HCT116 (cell line): ENCODE results near the gene ATP6V1G2. TPM values are rescaled to one million over a fixed set of nuclear protein-coding genes. Genes with fewer than 3 reads are reported as not detected.

Experiments
- ATAC-seq: fragments of 200-7000 bp; cut with Tn5 transposase; 2 replicates; pipeline ENCODE4 v1.9.1; 2020; ENCODE audit warnings: mild to moderate bottlenecking, moderate library complexity
- BruUV-seq: library from RNA; stranded (reverse); fragments of 400-500 nt; replicated peaks from 2 replicates; lab custom pipeline; 2021; lab: Mats Ljungman, UMichigan
- CTCF ChIA-PET: fragments of 300-600 bp; sonication (Branson Sonifier 250); formaldehyde crosslinking; loops from one replicate; lab custom pipeline; 2021; ENCODE audit warnings: antibody characterized with exemption; lab: Charles Lee
- POLR2A ChIA-PET: fragments of 300-600, 350-600 bp; sonication (Branson Sonifier 250); formaldehyde crosslinking; loops from one replicate; lab custom pipeline; 2021; ENCODE audit warnings: antibody characterized with exemption; lab: Charles Lee
- RAD21 ChIA-PET, 2 experiments: fragments of 300-600 bp; sonication (Branson Sonifier 250); formaldehyde crosslinking; loops; one replicate each; lab custom pipeline; 2023; ENCODE audit warnings: low total read pairs in 2 of 2; ENCODE audit not compliant: uncharacterized antibody in 2 of 2, unreplicated experiment in 2 of 2, low non-redundant PET in 1 of 2; lab: Charles Lee
- DNase-seq: peaks from one replicate; pipeline ENCODE4 v3.0.0-alpha.2; 2010; ENCODE audit warnings: low read depth, low spot score
- H2AFZ ChIP-seq: fragments of 200-600 bp; shearing (Covaris generic), sonication (generic); 2 replicates; pipeline ENCODE4 v1.6.1; 2017; ENCODE audit warnings: low read depth, mixed run types, mixed read lengths, antibody characterized with exemption, low read length; ENCODE audit not compliant: poor library complexity, severe bottlenecking
- H3K27ac ChIP-seq: 2 replicates; pipeline ENCODE4 v1.5.1; 2012; ENCODE audit warnings: low read depth, low read length
- H3K27me3 ChIP-seq: fragments of 200-600 bp; sonication (generic); 2 replicates; pipeline ENCODE4 v1.6.1; 2016; ENCODE audit warnings: mixed run types, low read length, mixed read lengths; ENCODE audit not compliant: insufficient read depth
- H3K36me3 ChIP-seq, 2 experiments: fragments of 200-500 bp in 1 of 2; fragments of 200-600 bp in 1 of 2; sonication (Bioruptor generic) in 1 of 2; sonication (generic) in 1 of 2; 2 replicates each; pipeline versions ENCODE4 v1.5.1 to v1.6.1; 2014 to 2016; ENCODE audit warnings: low read length in 2 of 2, inconsistent platforms in 1 of 2, mixed read lengths in 1 of 2, mixed run types in 1 of 2; ENCODE audit not compliant: insufficient read depth in 2 of 2, control insufficient read depth in 1 of 2
- H3K4me1 ChIP-seq, 2 experiments: fragments of 200-600 bp in 1 of 2; sonication (generic) in 1 of 2; 2 replicates each; pipeline versions ENCODE4 v1.5.1 to v1.6.1; 2012 to 2017; ENCODE audit warnings: low read length in 2 of 2, inconsistent platforms in 1 of 2, mild to moderate bottlenecking in 1 of 2, mixed read lengths in 1 of 2, mixed run types in 1 of 2, moderate library complexity in 1 of 2; ENCODE audit not compliant: insufficient read depth in 2 of 2, control insufficient read depth in 1 of 2
- H3K4me2 ChIP-seq: fragments of 200-600 bp; sonication (generic); 2 replicates; pipeline ENCODE4 v1.6.1; 2017; ENCODE audit warnings: mixed run types, low read length, mixed read lengths
- H3K4me3 ChIP-seq, 2 experiments: fragments of 200-600 bp in 1 of 2; sonication (generic) in 1 of 2; replicated peaks in 1 of 2; 2 replicates each; pipeline ENCODE4 v1.5.1; 2011 to 2016; ENCODE audit warnings: low read length in 2 of 2, control low read depth in 1 of 2, low read depth in 1 of 2, mild to moderate bottlenecking in 1 of 2, mixed read lengths in 1 of 2, mixed run types in 1 of 2
- H3K79me2 ChIP-seq: fragments of 200-600 bp; sonication (generic); 2 replicates; pipeline ENCODE4 v1.6.1; 2017; ENCODE audit warnings: mild to moderate bottlenecking, mixed run types, low read length, moderate library complexity, mixed read lengths; ENCODE audit not compliant: insufficient read depth
- H3K9ac ChIP-seq: fragments of 200-600 bp; sonication (generic); 2 replicates; pipeline ENCODE4 v1.6.1; 2016; ENCODE audit warnings: low read length, mixed read lengths
- H3K9me2 ChIP-seq: fragments of 200-600 bp; sonication (generic), shearing (Covaris generic); 2 replicates; pipeline ENCODE4 v1.6.1; 2017; ENCODE audit warnings: mixed run types, mild to moderate bottlenecking, moderate library complexity; ENCODE audit not compliant: insufficient read depth
- H3K9me3 ChIP-seq, 2 experiments: fragments of 200-500 bp in 1 of 2; fragments of 200-600 bp in 1 of 2; sonication (Bioruptor generic) in 1 of 2; sonication (generic) in 1 of 2; 2 replicates each; pipeline ENCODE4 v1.6.1; 2014 to 2017; ENCODE audit warnings: low read length in 2 of 2, mixed read lengths in 2 of 2, inconsistent platforms in 1 of 2, low read depth in 1 of 2, mild to moderate bottlenecking in 1 of 2, mixed run types in 1 of 2, moderate library complexity in 1 of 2; ENCODE audit not compliant: control insufficient read depth in 1 of 2, insufficient read depth in 1 of 2
- H4K20me1 ChIP-seq: fragments of 200-600 bp; sonication (generic), shearing (Covaris generic); 2 replicates; pipeline ENCODE4 v1.6.1; 2017; ENCODE audit warnings: mixed run types, mild to moderate bottlenecking, moderate library complexity; ENCODE audit not compliant: insufficient read depth
- ATF3 ChIP-seq: IDR thresholded peaks from 2 replicates; pipeline ENCODE4 v1.6.1; 2012
- CBX3 ChIP-seq: IDR thresholded peaks from 2 replicates; pipeline ENCODE4 v1.6.1; 2012; ENCODE audit warnings: low read depth
- CEBPB ChIP-seq: IDR thresholded peaks from 2 replicates; pipeline ENCODE4 v1.6.1; 2012; ENCODE audit warnings: low read depth
- CTCF ChIP-seq, 3 experiments: fragments of 200-600 bp in 1 of 3; sonication (generic) in 1 of 3; IDR thresholded peaks in 2 of 3; conservative IDR thresholded peaks in 1 of 3; 2 replicates each; pipeline ENCODE4 v1.5.1; 2012 to 2017; ENCODE audit warnings: low read depth in 2 of 3, low read length in 2 of 3, antibody characterized with exemption in 1 of 3, borderline replicate concordance in 1 of 3, control low read depth in 1 of 3, mild to moderate bottlenecking in 1 of 3, mixed read lengths in 1 of 3, mixed run types in 1 of 3, moderate library complexity in 1 of 3; ENCODE audit not compliant: insufficient read depth in 1 of 3
- EGR1 ChIP-seq: IDR thresholded peaks from 2 replicates; pipeline ENCODE4 v1.6.1; 2012; ENCODE audit warnings: low read depth
- EZH2 ChIP-seq: fragments of 200-600 bp; sonication (generic); IDR thresholded peaks from 2 replicates; pipeline ENCODE4 v1.6.1; 2017; ENCODE audit warnings: antibody characterized with exemption, mixed run types
- FOSL1 ChIP-seq: IDR thresholded peaks from 2 replicates; pipeline ENCODE4 v1.6.1; 2012; ENCODE audit warnings: low read depth
- JUND ChIP-seq: IDR thresholded peaks from 2 replicates; pipeline ENCODE4 v1.6.1; 2012
- MAX ChIP-seq: IDR thresholded peaks from 2 replicates; pipeline ENCODE4 v1.6.1; 2012
- RAD21 ChIP-seq: IDR thresholded peaks from 2 replicates; pipeline ENCODE4 v1.6.1; 2012; ENCODE audit warnings: low read depth, mild to moderate bottlenecking
- REST ChIP-seq: IDR thresholded peaks from 2 replicates; pipeline ENCODE4 v1.6.1; 2012; ENCODE audit warnings: low read depth
- SIN3A ChIP-seq: IDR thresholded peaks from 2 replicates; pipeline ENCODE4 v1.6.1; 2012; ENCODE audit warnings: low read depth
- SRF ChIP-seq: IDR thresholded peaks from 2 replicates; pipeline ENCODE4 v1.6.1; 2012; ENCODE audit warnings: low read depth
- YY1 ChIP-seq: IDR thresholded peaks from 2 replicates; pipeline ENCODE4 v1.6.1; 2011; ENCODE audit warnings: low read length, low read depth, moderate library complexity, mild to moderate bottlenecking; ENCODE audit not compliant: insufficient replicate concordance; ENCODE audit errors: extremely low read depth
- ZBTB33 ChIP-seq: IDR thresholded peaks from 2 replicates; pipeline ENCODE4 v1.6.1; 2011; ENCODE audit warnings: mild to moderate bottlenecking, low read length, moderate library complexity; ENCODE audit not compliant: insufficient replicate concordance; ENCODE audit errors: extremely low read depth
- ZFX ChIP-seq: fragments of 450-650 bp; IDR thresholded peaks from 2 replicates; pipeline ENCODE4 v1.6.1; 2017
- ZNF274 ChIP-seq: fragments of 200-500 bp; sonication (Bioruptor generic); IDR thresholded peaks from 2 replicates; pipeline ENCODE4 v1.6.1; 2014; ENCODE audit warnings: mild to moderate bottlenecking, low read depth, low read length, inconsistent platforms
- intact Hi-C: fragments of 100-400 bp; cut with micrococcal nuclease; formaldehyde crosslinking; loops from 2 replicates; pipeline ENCODE4 v1.10.0; 2022
- total RNA-seq: library from RNA; stranded (reverse); gene quantifications from one replicate; pipeline ENCODE4 v1.2.1, GENCODE V29; 2021; ENCODE audit not compliant: unreplicated experiment

ATP6V1G2 gene
- total RNA-seq, 1 experiment from 2014 or later = 1.8 TPM

GRCh38 chr6:31495580-31495979 is 50.8 kb downstream of the ATP6V1G2 start:
- Histone ChIP-seq H3K27ac (peak overlapping the region; percentile 76), H3K9ac (peak overlapping the region; percentile 80), H2AFZ (no peak overlapping the region), H3K79me2 (peaks cover 14% of the 10 kb centered on the region), H3K27me3 (no peaks in the 10 kb centered on the region), H3K9me3 (no peaks in the 10 kb centered on the region), H4K20me1 (no peaks in the 10 kb centered on the region), H3K4me3 (peak overlapping the region; percentile 74 to 88), H3K4me1 (peaks cover 29 to 51% of the 10 kb centered on the region in 2 experiments), H3K9me2 (no peaks in the 10 kb centered on the region), H3K4me2 (peak overlapping the region; percentile 98), H3K36me3 (no peaks in the 10 kb centered on the region)
- RAD21 ChIA-PET = interaction anchor here in 1 of 2 experiments (1.2 kb wide), 1 partner anchor 103 kb away, joined by 3 read pairs; no protein-coding TSS in a partner anchor
- DNase-seq (no peak), ATAC-seq (peak; percentile 20)
- intact Hi-C loops = loop anchor here (2.0 kb wide), 2 partner anchors 51 to 103 kb away; partner anchors contain the start of genes ATP6V1G2 and NFKBIL1
- no peak for TF ChIP-seq CEBPB
- no peak for TF ChIP-seq EZH2
- TF ChIP-seq CTCF (IDR thresholded peaks at IDR 0.05 in 2 of 3, conservative IDR thresholded peaks at IDR 0.05 in 1 of 3; ENCODE audit: borderline replicate concordance in 1 of 3, insufficient read depth in 1 of 3, low read depth in 2 of 3, low read length in 2 of 3) = no peak
- no peak for TF ChIP-seq FOSL1
- TF ChIP-seq ZNF274 = no peak
- no peak for TF ChIP-seq ZFX
- no peak for TF ChIP-seq REST
- no peak for TF ChIP-seq YY1
- no peak for TF ChIP-seq EGR1
- TF ChIP-seq JUND = no peak
- no peak for TF ChIP-seq SRF
- no peak for TF ChIP-seq RAD21
- TF ChIP-seq SIN3A = no peak
- no peak for TF ChIP-seq ZBTB33
- TF ChIP-seq MAX = no peak
- TF ChIP-seq CBX3 = no peak
- TF ChIP-seq ATF3 = no peak
- POLR2A ChIA-PET = interaction anchor here (0.8 to 2.0 kb wide), 6 partner anchors 27 to 103 kb away, joined by 3 to 10 read pairs (median 3); partner anchors contain the start of gene DDX39B
- TSS peak; percentile 25 for BruUV-seq
- CTCF ChIA-PET = interaction anchor here (1.0 to 4.6 kb wide), 4 partner anchors 23 to 103 kb away, joined by 3 to 16 read pairs (median 4); partner anchors contain the start of gene DDX39B
